CD4-positive, alpha-beta T cell (primary cell): ENCODE data around the gene TMC4. TPM values are rescaled to one million over a fixed set of nuclear protein-coding genes. Genes with fewer than 3 reads are reported as not detected.
A peak's percentile ranks its signal among the peaks of the same experiment; 100 is the strongest.
"Not testable (repeated sequence)": the region's sequence is repeated elsewhere in the genome, so short reads cannot be mapped to it uniquely, and the experiment has no call there.

Experiments
- ATAC-seq: fragments of 200-7000 bp; cut with Tn5 transposase; one replicate; pipeline ENCODE4 v1.10.0; 2022; ENCODE audit warnings: mild to moderate bottlenecking; ENCODE audit not compliant: poor library complexity
- CTCF ChIA-PET: fragments of 350-600 bp; sonication (Branson Sonifier 250); formaldehyde crosslinking; loops from one replicate; lab custom pipeline; 2021; ENCODE audit warnings: antibody characterized with exemption, inconsistent platforms; lab: Charles Lee
- POLR2A ChIA-PET: fragments of 350-600 bp; sonication (Branson Sonifier 250); formaldehyde crosslinking; loops from one replicate; lab custom pipeline; 2021; ENCODE audit warnings: antibody characterized with exemption, inconsistent platforms; lab: Charles Lee
- DNase-seq, 14 experiments: peaks; one replicate each; pipeline ENCODE4 v3.0.0-alpha.2; 2013 to 2020; ENCODE audit warnings: mixed read lengths in 2 of 14
- H3K27ac ChIP-seq, 2 donors: one replicate each; pipeline versions ENCODE4 v1.5.1 to v1.7.0; 2013; ENCODE audit warnings: low read length in 2 of 2, low read depth in 1 of 2, mild to moderate bottlenecking in 1 of 2
- H3K27me3 ChIP-seq, 2 experiments: 1 replicate in 1 of 2; 2 replicates in 1 of 2; pipeline versions ENCODE4 v1.6.1 to v1.7.0; 2013; ENCODE audit warnings: low read length in 2 of 2, control low read depth in 1 of 2, mild to moderate bottlenecking in 1 of 2, moderate library complexity in 1 of 2; ENCODE audit not compliant: insufficient read depth in 2 of 2, control insufficient read depth in 1 of 2
- H3K36me3 ChIP-seq: one replicate; pipeline ENCODE4 v1.6.1; 2013; ENCODE audit warnings: low read length, control low read depth; ENCODE audit not compliant: insufficient read depth
- H3K4me1 ChIP-seq: one replicate; pipeline ENCODE4 v1.6.1; 2013; ENCODE audit warnings: low read length, control low read depth; ENCODE audit not compliant: insufficient read depth
- H3K4me3 ChIP-seq: one replicate; pipeline ENCODE4 v1.5.1; 2013; ENCODE audit warnings: mild to moderate bottlenecking, low read length, moderate library complexity
- H3K9me3 ChIP-seq, 2 experiments: 1 replicate in 1 of 2; 2 replicates in 1 of 2; pipeline versions ENCODE4 v1.6.1 to v1.7.0; 2013; ENCODE audit warnings: low read length in 2 of 2, mild to moderate bottlenecking in 2 of 2, control low read depth in 1 of 2, moderate library complexity in 1 of 2; ENCODE audit not compliant: control insufficient read depth in 1 of 2, insufficient read depth in 1 of 2
- H3K27ac Mint-ChIP-seq: one replicate; pipeline ENCODE4 v1.8.0; 2020; ENCODE audit warnings: mixed read lengths
- H3K27me3 Mint-ChIP-seq: one replicate; pipeline ENCODE4 v1.8.0; 2021; ENCODE audit warnings: mixed read lengths
- H3K36me3 Mint-ChIP-seq: one replicate; pipeline ENCODE4 v1.8.0; 2021; ENCODE audit warnings: low read depth, mixed read lengths
- H3K4me1 Mint-ChIP-seq: one replicate; pipeline ENCODE4 v1.8.0; 2021; ENCODE audit warnings: low read depth, mixed read lengths
- H3K4me3 Mint-ChIP-seq: one replicate; pipeline ENCODE4 v1.8.0; 2020; ENCODE audit warnings: mild to moderate bottlenecking, mixed read lengths
- H3K9me3 Mint-ChIP-seq: one replicate; pipeline ENCODE4 v1.8.0; 2020; ENCODE audit warnings: mixed read lengths
- intact Hi-C, 2 experiments: fragments of 100-400 bp; cut with DNase I in 1 of 2; cut with micrococcal nuclease in 1 of 2; formaldehyde crosslinking; loops; one replicate each; pipeline versions ENCODE4 v1.15.1 to v1.9.0; 2023 to 2025; cut with DNase I, micrococcal nuclease
- total RNA-seq, 174 experiments: library from RNA in 2 of 174; stranded (reverse) in 2 of 174; gene quantifications; one replicate each; pipeline ENCODE4 v1.2.3 and lab custom pipeline; 2021 to 2026
- TF ChIP-seq, protein P1 (sequence below): fragments of 200-600 bp; IDR thresholded peaks from one replicate; pipeline ENCODE4 v1.8.0; 2022; ENCODE audit warnings: antibody characterized with exemption, mild to moderate bottlenecking

Gene TMC4
- total RNA-seq, 2 experiments from 2014 or later, result 0.84 to 1.5 TPM

DNA sequence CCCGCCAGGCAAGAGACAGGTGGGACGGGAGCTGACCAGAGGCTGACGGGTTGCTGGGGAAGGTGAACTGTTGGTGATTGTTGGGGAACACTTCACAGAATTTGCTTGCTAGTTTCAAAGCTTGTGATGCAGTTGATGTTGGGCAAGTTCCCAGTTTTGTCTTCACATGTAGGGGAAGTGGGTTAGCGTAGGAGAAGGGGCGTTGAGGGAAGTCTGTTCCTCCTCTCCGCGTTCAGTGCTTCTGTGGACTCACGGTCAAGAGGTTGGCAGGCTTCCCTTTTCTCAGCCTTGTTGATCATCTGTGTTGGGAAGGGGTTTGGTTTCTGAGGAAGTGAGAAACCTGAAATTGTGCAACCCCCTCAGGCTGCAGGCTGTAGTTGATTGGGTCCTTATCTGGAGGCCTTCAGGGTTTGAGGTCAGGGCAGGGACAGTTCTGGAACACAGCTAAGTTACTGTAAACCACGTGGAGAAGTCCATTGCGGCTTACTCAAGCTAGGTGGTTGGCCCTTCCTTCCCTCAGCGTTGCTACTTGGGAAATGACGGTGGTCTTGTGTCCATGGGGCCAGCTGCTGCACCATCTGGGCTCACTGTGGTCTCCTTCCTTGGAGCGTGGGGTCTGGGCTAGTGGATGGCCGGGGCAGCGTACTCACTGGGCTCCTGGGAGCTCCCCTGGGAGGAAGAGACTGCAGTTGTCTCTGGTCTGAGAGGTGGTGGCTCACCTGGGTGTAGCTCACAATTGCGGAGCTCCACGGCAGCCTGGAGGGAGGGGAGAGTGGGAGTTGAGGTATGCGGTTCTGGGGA is 35.2 kb upstream of the TMC4 start:
- Mint-ChIP-seq H3K36me3 (peaks cover 55% of the 10 kb centered on the region), H3K27ac (peak overlapping the region; percentile 84), H3K27me3 (no peaks in the 10 kb centered on the region), H3K9me3 (no peaks in the 10 kb centered on the region), H3K4me3 (peak overlapping the region; percentile 67), H3K4me1 (peaks cover 68% of the 10 kb centered on the region)
- intact Hi-C loops, result loop anchor here in 1 of 2 experiments (10.0 kb wide), 1 partner anchor 257 kb away; the partner anchor contains the start of gene LENG9
- ChIA-PET CTCF (no interaction called here), POLR2A (interaction anchor here (0.7 to 8.7 kb wide), 6 partner anchors 8 to 170 kb away, joined by 3 to 75 read pairs (median 5); partner anchors contain the start of genes CNOT3, MBOAT7, PRPF31 and RPS9)
- Histone ChIP-seq H3K4me3 (no peak overlapping the region), H3K36me3 (peaks cover 49% of the 10 kb centered on the region), H3K4me1 (peaks cover 82% of the 10 kb centered on the region), H3K27ac (peak overlapping the region in 1 of 2 donors; percentile 63), H3K9me3 (no peaks in the 10 kb centered on the region), H3K27me3 (no peaks in the 10 kb centered on the region)
- TF ChIP-seq, protein P1, sequence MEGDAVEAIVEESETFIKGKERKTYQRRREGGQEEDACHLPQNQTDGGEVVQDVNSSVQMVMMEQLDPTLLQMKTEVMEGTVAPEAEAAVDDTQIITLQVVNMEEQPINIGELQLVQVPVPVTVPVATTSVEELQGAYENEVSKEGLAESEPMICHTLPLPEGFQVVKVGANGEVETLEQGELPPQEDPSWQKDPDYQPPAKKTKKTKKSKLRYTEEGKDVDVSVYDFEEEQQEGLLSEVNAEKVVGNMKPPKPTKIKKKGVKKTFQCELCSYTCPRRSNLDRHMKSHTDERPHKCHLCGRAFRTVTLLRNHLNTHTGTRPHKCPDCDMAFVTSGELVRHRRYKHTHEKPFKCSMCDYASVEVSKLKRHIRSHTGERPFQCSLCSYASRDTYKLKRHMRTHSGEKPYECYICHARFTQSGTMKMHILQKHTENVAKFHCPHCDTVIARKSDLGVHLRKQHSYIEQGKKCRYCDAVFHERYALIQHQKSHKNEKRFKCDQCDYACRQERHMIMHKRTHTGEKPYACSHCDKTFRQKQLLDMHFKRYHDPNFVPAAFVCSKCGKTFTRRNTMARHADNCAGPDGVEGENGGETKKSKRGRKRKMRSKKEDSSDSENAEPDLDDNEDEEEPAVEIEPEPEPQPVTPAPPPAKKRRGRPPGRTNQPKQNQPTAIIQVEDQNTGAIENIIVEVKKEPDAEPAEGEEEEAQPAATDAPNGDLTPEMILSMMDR, result no peak
- DNase-seq, result peak in 6 of 14 experiments; percentile 19 to 82 (median 46)
- ATAC-seq, result peak; percentile 5

DNA sequence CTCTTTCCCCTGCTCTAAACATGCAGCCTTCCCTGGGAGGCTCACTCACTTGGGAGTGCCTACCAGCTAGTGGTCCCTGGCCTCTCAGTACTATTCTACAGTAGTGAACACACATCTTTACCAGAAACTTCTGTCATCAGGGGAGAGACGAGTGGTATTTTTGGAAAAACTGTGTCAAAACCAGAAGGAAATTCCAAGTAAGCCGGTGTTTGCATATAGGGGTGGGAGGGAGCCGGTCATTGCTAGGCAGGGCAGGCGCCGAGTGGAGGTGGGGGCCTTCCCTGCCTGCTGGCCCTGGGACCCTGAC is 34.7 kb upstream of the TMC4 start:
- H3K27ac Mint-ChIP-seq, result peak overlapping the region; percentile 84
- no peaks in the 10 kb centered on the region for H3K9me3 ChIP-seq
- no peaks in the 10 kb centered on the region for H3K9me3 Mint-ChIP-seq
- H3K4me1 ChIP-seq, result peaks cover 87% of the 10 kb centered on the region
- no peak overlapping the region for H3K4me3 ChIP-seq
- H3K4me1 Mint-ChIP-seq, result peaks cover 74% of the 10 kb centered on the region
- CTCF ChIA-PET, result no interaction called here
- peaks cover 60% of the 10 kb centered on the region for H3K36me3 Mint-ChIP-seq
- TF ChIP-seq, protein P1, result no peak
- no peaks in the 10 kb centered on the region for H3K27me3 ChIP-seq
- POLR2A ChIA-PET, result interaction anchor here (0.7 to 8.7 kb wide), 4 partner anchors 8 to 171 kb away, joined by 3 to 75 read pairs (median 6); partner anchors contain the start of genes CNOT3, MBOAT7, RPS9 and TSEN34
- ATAC-seq, result no peak
- no peak for DNase-seq
- intact Hi-C loops, result loop anchor here in 1 of 2 experiments (10.0 kb wide), 1 partner anchor 257 kb away; the partner anchor contains the start of gene LENG9
- H3K4me3 Mint-ChIP-seq, result peak overlapping the region; percentile 67
- H3K27ac ChIP-seq, result peak overlapping the region in 1 of 2 donors; percentile 63
- H3K36me3 ChIP-seq, result peaks cover 54% of the 10 kb centered on the region
- no peaks in the 10 kb centered on the region for H3K27me3 Mint-ChIP-seq

DNA sequence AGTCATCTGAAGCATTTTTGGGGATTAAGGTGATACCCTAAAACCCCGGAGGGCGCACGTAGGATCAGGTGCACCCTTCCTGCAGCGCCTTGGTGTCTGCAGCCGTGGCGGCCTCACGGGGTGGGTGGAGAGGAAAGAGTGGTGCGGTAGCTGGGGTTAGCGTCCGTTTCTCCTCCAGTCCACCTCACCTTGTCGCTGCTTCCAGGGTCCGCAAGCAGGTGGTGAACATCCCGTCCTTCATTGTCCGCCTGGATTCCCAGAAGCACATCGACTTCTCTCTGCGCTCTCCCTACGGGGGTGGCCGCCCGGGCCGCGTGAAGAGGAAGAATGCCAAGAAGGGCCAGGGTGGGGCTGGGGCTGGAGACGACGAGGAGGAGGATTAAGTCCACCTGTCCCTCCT is 34.2 kb upstream of the TMC4 start:
- H3K4me1 Mint-ChIP-seq, result peaks cover 78% of the 10 kb centered on the region
- ATAC-seq, H3K27me3 ChIP-seq, CTCF ChIA-PET, H3K9me3 ChIP-seq, H3K4me3 ChIP-seq, H3K27ac ChIP-seq, H3K9me3 Mint-ChIP-seq, DNase-seq, H3K27me3 Mint-ChIP-seq: not testable (repeated sequence)
- H3K4me3 Mint-ChIP-seq, result peak overlapping the region; percentile 20
- H3K27ac Mint-ChIP-seq, result peak overlapping the region; percentile 84
- intact Hi-C loops, result loop anchor here in 1 of 2 experiments (10.0 kb wide), 1 partner anchor 258 kb away; the partner anchor contains the start of gene LENG9
- peaks cover 65% of the 10 kb centered on the region for H3K36me3 Mint-ChIP-seq
- POLR2A ChIA-PET, result interaction anchor here (0.7 to 8.7 kb wide), 3 partner anchors 17 to 171 kb away, joined by 3 to 75 read pairs (median 6); partner anchors contain the start of genes CNOT3, MBOAT7 and TSEN34
- peaks cover 92% of the 10 kb centered on the region for H3K4me1 ChIP-seq
- H3K36me3 ChIP-seq, result peaks cover 58% of the 10 kb centered on the region
